Measurements from ENCODE around the gene AFAP1L2.

The AFAP1L2 gene

DNA sequence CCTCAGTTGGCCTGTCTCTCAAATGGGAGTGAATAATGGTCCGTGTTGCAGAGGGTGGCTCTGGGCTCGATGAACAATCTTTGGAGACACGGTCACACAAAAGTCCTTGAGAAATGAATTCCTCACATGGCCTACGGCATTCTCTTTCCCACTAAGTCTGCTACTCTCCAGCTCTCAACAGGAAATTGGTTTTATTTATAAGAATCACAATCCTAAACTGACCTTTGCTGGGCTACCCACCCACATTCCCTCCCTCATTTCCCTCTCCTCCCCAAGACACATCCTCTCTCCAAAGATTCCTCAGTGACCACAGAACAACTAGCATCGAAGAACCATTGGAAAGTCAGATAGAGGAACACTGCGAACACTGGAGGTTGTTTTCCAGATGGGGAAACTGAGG is 4.7 kb downstream of the AFAP1L2 start:
- TF ChIP-seq TCF4 (CRISPR knock-in tag; IDR thresholded peaks at IDR 0.05; ENCODE audit: borderline replicate concordance), result no peak
- TF ChIP-seq, protein P1, sequence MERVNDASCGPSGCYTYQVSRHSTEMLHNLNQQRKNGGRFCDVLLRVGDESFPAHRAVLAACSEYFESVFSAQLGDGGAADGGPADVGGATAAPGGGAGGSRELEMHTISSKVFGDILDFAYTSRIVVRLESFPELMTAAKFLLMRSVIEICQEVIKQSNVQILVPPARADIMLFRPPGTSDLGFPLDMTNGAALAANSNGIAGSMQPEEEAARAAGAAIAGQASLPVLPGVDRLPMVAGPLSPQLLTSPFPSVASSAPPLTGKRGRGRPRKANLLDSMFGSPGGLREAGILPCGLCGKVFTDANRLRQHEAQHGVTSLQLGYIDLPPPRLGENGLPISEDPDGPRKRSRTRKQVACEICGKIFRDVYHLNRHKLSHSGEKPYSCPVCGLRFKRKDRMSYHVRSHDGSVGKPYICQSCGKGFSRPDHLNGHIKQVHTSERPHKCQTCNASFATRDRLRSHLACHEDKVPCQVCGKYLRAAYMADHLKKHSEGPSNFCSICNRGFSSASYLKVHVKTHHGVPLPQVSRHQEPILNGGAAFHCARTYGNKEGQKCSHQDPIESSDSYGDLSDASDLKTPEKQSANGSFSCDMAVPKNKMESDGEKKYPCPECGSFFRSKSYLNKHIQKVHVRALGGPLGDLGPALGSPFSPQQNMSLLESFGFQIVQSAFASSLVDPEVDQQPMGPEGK (CRISPR knock-in tag; IDR thresholded peaks at IDR 0.05; ENCODE audit: borderline replicate concordance), result no peak
- TF ChIP-seq, protein P2, sequence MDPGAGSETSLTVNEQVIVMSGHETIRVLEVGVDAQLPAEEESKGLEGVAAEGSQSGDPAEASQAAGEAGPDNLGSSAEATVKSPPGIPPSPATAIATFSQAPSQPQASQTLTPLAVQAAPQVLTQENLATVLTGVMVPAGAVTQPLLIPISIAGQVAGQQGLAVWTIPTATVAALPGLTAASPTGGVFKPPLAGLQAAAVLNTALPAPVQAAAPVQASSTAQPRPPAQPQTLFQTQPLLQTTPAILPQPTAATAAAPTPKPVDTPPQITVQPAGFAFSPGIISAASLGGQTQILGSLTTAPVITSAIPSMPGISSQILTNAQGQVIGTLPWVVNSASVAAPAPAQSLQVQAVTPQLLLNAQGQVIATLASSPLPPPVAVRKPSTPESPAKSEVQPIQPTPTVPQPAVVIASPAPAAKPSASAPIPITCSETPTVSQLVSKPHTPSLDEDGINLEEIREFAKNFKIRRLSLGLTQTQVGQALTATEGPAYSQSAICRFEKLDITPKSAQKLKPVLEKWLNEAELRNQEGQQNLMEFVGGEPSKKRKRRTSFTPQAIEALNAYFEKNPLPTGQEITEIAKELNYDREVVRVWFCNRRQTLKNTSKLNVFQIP (CRISPR knock-in tag; IDR thresholded peaks at IDR 0.05; ENCODE audit: borderline replicate concordance, low read depth), result no peak
- TF ChIP-seq CSDC2 (CRISPR knock-in tag; IDR thresholded peaks at IDR 0.05), result no peak
- no peak for TF ChIP-seq ISL1 (CRISPR knock-in tag; IDR thresholded peaks at IDR 0.05)
- TF ChIP-seq GLIS3 (CRISPR knock-in tag; IDR thresholded peaks at IDR 0.05), result no peak
- no peak for TF ChIP-seq ZC3H10 (CRISPR knock-in tag; IDR thresholded peaks at IDR 0.05)
- TF ChIP-seq, protein P3, sequence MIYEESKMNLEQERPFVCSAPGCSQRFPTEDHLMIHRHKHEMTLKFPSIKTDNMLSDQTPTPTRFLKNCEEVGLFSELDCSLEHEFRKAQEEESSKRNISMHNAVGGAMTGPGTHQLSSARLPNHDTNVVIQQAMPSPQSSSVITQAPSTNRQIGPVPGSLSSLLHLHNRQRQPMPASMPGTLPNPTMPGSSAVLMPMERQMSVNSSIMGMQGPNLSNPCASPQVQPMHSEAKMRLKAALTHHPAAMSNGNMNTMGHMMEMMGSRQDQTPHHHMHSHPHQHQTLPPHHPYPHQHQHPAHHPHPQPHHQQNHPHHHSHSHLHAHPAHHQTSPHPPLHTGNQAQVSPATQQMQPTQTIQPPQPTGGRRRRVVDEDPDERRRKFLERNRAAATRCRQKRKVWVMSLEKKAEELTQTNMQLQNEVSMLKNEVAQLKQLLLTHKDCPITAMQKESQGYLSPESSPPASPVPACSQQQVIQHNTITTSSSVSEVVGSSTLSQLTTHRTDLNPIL (CRISPR knock-in tag; IDR thresholded peaks at IDR 0.05; ENCODE audit: low read depth), result no peak
- no peak for TF ChIP-seq ZNF565 (CRISPR knock-in tag; conservative IDR thresholded peaks at IDR 0.05; ENCODE audit: low read depth)
- no peak for TF ChIP-seq ARNTL (CRISPR knock-in tag; IDR thresholded peaks at IDR 0.05; ENCODE audit: borderline replicate concordance, low read depth)
- TF ChIP-seq PPARA (CRISPR knock-in tag; IDR thresholded peaks at IDR 0.05; ENCODE audit: borderline replicate concordance), result no peak
- no peak for TF ChIP-seq ESRRG (CRISPR knock-in tag; IDR thresholded peaks at IDR 0.05)
- no peak for TF ChIP-seq OSR1 (CRISPR knock-in tag; IDR thresholded peaks at IDR 0.05)
- no peak for TF ChIP-seq RARB (CRISPR knock-in tag; IDR thresholded peaks at IDR 0.05)
- no peak for TF ChIP-seq ZFP30 (CRISPR knock-in tag; IDR thresholded peaks at IDR 0.05)
- no peak for TF ChIP-seq ZNF8 (CRISPR knock-in tag; IDR thresholded peaks at IDR 0.05)
- no peak for TF ChIP-seq TOX (CRISPR knock-in tag; IDR thresholded peaks at IDR 0.05; ENCODE audit: borderline replicate concordance)
- no peak for ATAC-seq

DNA sequence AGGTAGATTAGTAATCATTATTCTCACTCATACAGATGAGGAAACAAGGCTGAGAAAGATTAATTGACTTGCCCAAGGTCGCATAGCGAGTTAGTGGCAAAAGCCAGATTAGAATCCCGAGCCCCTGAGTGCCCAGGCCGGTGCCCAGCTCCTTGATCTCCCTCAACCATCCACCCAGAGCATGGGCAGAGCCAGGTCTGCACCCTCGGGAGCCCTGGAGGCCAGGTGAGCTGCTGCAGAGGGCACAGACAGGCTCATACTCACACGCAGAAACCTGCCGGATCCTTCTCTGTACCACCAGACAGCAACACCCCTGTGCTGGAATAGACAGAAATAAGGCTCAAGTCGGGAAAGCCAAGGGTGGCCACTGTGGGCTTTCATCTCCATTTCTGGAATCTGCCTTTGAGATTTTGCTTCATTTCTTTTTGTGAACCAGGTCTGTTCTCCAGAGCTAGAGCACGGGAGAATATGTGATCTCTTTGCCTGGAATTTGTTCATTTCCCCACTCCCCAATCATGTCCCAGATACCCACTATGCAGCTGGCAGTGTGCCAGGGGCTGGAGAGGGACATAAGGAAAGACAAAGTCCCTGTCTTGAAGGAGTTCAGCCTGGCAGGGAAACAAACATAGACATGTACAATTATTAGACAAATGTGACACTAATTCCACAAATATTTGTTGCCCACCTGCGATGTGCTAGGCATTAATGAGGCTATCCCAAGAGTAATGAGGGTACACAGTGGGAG is 5.5 kb downstream of the AFAP1L2 start:
- no peak for ATAC-seq
- TF ChIP-seq SNAI2 (CRISPR knock-in tag; IDR thresholded peaks at IDR 0.05), result no peak
- TF ChIP-seq OSR1 (CRISPR knock-in tag; IDR thresholded peaks at IDR 0.05), result no peak
- TF ChIP-seq ZFP3 (CRISPR knock-in tag; IDR thresholded peaks at IDR 0.05), result no peak
- TF ChIP-seq, protein P2 (CRISPR knock-in tag; IDR thresholded peaks at IDR 0.05; ENCODE audit: borderline replicate concordance, low read depth), result no peak
- no peak for TF ChIP-seq ISL1 (CRISPR knock-in tag; IDR thresholded peaks at IDR 0.05)
- TF ChIP-seq, protein P3 (CRISPR knock-in tag; IDR thresholded peaks at IDR 0.05; ENCODE audit: low read depth), result no peak
- no peak for TF ChIP-seq ZNF70 (CRISPR knock-in tag; IDR thresholded peaks at IDR 0.05)
- TF ChIP-seq CSDC2 (CRISPR knock-in tag; IDR thresholded peaks at IDR 0.05), result no peak
- TF ChIP-seq ZNF8 (CRISPR knock-in tag; IDR thresholded peaks at IDR 0.05), result no peak
- no peak for TF ChIP-seq ZFP30 (CRISPR knock-in tag; IDR thresholded peaks at IDR 0.05)
- TF ChIP-seq, protein P1 (CRISPR knock-in tag; IDR thresholded peaks at IDR 0.05; ENCODE audit: borderline replicate concordance), result no peak
- no peak for TF ChIP-seq ARNTL (CRISPR knock-in tag; IDR thresholded peaks at IDR 0.05; ENCODE audit: borderline replicate concordance, low read depth)
- TF ChIP-seq ZNF565 (CRISPR knock-in tag; conservative IDR thresholded peaks at IDR 0.05; ENCODE audit: low read depth), result no peak
- no peak for TF ChIP-seq ZC3H10 (CRISPR knock-in tag; IDR thresholded peaks at IDR 0.05)
- no peak for TF ChIP-seq BACH2 (CRISPR knock-in tag; IDR thresholded peaks at IDR 0.05; ENCODE audit: borderline replicate concordance)
- TF ChIP-seq TCF4 (CRISPR knock-in tag; IDR thresholded peaks at IDR 0.05; ENCODE audit: borderline replicate concordance), result no peak
- no peak for TF ChIP-seq TOX (CRISPR knock-in tag; IDR thresholded peaks at IDR 0.05; ENCODE audit: borderline replicate concordance)
